MM.1S (cell line): ENCODE measurements around the gene KIRREL3.

Experiments used
- EZH2phosphoT487 ChIP-seq: fragments of 300-600 bp; sonication (generic); IDR thresholded peaks from 2 replicates; pipeline ENCODE4 v1.6.1; 2018; ENCODE audit warnings: antibody characterized with exemption, low read length
- TF ChIP-seq, protein P1 (sequence below): fragments of 300-600 bp; sonication (generic); IDR thresholded peaks from 2 replicates; pipeline ENCODE4 v1.5.1; 2016; ENCODE audit warnings: antibody characterized with exemption, low read length, mixed read lengths

DNA sequence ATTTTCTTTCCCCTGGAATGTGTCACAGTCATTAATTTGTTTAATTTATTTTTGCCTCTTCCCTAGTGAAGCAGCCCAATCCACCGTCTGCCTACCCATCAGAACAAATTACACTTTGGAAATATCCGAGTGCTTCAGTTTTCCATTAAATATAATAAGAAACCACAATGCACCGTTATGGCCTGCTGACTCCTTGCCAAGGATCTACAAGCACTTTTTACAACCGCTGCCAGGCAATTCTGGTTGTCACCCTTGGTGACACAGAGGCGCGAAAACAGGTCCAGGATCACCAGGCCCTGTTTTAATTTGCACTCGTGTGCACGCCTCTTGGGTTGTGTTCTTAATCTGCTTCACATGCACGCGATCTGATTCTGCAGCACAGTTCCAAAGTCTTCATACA, 43.9 kb downstream of the KIRREL3 start:
- TF ChIP-seq, protein P1, sequence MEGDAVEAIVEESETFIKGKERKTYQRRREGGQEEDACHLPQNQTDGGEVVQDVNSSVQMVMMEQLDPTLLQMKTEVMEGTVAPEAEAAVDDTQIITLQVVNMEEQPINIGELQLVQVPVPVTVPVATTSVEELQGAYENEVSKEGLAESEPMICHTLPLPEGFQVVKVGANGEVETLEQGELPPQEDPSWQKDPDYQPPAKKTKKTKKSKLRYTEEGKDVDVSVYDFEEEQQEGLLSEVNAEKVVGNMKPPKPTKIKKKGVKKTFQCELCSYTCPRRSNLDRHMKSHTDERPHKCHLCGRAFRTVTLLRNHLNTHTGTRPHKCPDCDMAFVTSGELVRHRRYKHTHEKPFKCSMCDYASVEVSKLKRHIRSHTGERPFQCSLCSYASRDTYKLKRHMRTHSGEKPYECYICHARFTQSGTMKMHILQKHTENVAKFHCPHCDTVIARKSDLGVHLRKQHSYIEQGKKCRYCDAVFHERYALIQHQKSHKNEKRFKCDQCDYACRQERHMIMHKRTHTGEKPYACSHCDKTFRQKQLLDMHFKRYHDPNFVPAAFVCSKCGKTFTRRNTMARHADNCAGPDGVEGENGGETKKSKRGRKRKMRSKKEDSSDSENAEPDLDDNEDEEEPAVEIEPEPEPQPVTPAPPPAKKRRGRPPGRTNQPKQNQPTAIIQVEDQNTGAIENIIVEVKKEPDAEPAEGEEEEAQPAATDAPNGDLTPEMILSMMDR = no peak
- no peak for TF ChIP-seq EZH2phosphoT487
